ENCODE results near the gene HEXA.

DNA sequence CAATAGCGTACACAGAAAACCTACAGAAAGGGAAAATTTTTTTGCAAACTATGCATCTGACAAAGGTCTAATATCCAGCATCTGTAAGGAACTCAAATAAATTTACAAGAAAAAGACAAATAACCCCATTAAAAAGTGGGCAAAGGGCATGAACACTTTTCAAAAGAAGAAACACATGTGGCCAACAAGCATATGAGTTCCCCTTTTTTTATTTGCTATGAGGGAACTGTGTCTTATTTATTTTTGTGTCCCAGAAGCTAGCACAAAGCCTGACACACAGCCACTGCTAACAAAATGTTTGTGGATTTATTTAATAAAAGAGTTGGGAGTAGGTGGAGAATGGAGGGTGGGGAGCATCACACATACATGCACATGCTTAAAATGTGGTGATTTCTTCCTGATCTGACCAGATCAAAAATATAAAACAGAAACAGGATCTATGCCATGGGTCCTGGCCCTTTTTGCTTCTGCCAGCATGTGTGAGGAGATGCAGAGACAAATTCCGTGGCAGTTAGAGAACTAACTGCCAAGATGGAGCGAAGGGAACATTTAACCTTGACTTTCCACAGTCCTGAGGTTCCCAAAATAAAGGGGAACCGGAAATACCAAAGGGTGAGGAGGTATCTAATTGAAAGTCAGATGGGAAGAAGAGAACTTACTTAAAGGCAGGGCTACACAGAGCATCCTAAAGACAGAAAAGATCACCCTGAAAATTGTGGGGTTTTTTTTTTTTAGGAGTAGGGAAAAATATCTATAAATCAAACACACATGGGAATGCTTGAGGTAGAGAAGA, 22.2 kb upstream of the HEXA start, which contains the start of gene TMEM202:
- TF ChIP-seq ZNF274 (IDR thresholded peaks at IDR 0.05; ENCODE audit: low read depth, low read length) (no peak), YY1 (IDR thresholded peaks at IDR 0.05; ENCODE audit: insufficient read depth, insufficient read length) (no peak), SUZ12 (IDR thresholded peaks at IDR 0.05; ENCODE audit: extremely low read depth, insufficient read depth, insufficient read length) (no peak)

Data from NT2/D1 (cell line).